ENCODE results near the gene MYADM.
"Not testable (repeated sequence)": the region's sequence is repeated elsewhere in the genome, so short reads cannot be mapped to it uniquely, and the experiment has no call there.

Gene MYADM

DNA sequence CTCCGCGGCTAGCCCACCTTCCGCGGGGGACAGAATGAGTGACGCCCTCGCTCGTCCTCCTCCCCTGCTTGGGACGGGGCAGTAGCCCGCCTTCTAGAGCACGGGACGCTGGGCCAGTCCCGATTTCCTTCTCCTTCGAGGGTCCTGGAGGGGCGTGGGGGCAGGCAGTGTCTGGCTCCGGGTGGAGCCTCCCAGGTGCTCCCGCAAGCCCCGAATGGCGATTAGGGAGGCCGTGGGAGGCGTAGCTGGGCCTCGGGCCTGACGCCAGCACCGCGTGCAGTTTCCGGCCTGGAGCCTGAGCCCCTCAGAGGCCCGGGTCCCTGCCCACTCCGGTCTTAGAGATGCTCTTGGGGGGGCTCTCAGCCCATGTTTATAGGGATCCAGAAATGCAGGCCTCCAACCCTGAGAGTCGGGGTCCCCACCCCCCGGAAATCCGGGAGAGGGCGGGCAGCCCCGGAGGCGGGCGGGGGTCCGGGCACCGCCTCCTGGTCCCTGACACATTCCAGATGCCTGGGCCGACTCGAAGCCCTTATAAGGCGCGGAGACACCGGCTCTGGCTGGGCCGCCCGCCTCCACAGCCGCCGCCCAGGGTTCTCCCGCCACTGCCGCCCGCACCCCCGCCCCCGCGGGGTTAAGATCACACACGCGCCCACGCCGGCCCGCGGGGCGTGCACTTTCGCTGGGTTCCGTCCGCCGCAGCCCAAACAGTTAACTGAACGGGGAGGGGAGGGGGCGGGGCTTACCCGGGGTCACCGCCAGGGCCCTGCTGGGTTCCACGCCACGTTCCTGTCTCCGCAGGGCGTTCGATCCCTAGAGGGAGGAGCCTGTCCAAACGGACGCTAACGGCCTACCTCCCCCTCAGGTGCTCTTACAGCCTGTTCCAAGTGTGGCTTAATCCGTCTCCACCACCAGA lies 1.5 kb downstream of the MYADM start:
- no peak for DNase-seq

DNA sequence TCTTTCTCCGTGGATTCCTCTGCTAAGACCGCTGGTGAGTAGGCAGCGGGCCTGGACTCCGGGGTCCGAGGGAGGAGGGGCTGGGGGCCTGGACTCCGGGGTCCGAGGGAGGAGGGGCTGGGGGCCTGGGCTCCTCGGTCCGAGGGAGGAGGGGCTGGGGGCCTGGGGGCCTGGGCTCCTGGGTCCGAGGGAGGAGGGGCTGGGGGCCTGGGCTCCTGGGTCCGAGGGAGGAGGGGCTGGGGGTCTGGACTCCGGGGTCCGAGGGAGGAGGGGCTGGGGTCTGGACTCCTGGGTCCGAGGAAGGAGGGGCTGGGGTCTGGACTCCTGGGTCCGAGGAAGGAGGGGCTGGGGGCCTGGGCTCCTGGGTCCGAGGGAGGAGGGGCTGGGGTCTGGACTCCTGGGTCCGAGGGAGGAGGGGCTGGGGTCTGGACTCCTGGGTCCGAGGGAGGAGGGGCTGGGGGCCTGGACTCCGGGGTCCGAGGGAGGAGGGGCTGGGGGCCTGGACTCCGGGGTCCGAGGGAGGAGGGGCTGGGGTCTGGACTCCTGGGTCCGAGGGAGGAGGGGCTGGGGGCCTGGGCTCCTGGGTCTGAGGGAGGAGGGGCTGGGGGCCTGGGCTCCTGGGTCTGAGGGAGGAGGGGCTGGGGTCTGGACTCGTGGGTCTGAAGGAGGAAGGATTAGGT lies 2.3 kb downstream of the MYADM start:
- DNase-seq = not testable (repeated sequence)

DNA sequence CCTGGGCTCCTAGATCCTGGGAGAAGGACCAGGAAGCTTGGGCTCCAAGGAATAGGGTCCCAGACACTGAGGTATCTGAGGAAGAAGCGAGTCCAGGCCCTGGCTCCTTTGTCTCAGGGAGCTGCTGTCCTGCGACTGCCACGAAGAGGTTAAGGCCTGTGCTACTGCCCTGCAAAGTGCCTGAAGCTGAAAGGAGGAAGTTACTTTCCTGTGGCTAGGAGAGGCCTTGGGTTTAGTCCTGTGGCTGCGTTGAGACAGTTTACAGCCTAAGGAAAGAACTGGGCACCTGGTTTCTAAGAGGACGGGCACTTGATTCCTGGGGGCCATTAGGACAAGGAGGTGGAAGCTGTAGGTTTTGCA lies 2.8 kb downstream of the MYADM start:
- DNase-seq = no peak

DNA sequence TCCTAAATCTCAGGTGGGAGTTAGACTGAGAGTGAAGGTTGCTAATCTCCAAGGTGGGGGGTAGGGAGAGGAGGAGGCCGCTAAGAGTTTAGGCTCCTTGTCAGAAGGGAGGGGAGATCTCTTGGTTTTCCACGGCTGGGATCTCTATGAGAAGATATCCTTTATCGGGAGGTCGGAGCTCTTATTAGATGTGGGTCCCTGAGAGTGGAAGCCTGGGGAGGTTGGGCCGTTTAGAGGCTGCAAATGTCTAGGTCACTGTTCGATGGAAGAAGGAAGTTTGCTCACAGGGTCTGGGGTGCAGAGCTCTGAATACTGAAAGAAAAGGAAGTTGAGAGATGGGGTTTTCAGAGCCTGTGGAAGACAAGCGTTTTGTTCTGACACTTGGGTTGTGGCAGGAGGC lies 3.8 kb downstream of the MYADM start:
- DNase-seq = no peak

DNA sequence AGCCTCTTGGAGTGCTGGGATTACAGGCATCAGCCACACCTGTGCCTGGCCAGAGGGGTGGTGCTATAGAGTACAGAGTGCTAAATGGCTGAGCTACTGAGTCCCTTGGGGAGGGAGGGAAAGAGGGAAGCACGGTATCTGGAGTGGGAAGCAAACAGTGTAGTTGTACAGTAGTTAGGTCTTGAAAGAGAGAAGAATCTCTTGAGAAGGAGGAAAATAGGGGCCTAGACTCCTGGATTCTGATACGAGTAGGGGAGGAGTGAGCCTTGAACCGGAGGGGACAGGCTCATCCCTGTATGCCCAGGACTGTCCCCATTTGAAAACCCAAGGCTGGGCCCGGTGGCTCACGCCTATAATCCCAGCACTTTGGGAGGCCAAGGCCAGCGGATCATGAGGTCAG lies 5.1 kb downstream of the MYADM start:
- no peak for DNase-seq

DNA sequence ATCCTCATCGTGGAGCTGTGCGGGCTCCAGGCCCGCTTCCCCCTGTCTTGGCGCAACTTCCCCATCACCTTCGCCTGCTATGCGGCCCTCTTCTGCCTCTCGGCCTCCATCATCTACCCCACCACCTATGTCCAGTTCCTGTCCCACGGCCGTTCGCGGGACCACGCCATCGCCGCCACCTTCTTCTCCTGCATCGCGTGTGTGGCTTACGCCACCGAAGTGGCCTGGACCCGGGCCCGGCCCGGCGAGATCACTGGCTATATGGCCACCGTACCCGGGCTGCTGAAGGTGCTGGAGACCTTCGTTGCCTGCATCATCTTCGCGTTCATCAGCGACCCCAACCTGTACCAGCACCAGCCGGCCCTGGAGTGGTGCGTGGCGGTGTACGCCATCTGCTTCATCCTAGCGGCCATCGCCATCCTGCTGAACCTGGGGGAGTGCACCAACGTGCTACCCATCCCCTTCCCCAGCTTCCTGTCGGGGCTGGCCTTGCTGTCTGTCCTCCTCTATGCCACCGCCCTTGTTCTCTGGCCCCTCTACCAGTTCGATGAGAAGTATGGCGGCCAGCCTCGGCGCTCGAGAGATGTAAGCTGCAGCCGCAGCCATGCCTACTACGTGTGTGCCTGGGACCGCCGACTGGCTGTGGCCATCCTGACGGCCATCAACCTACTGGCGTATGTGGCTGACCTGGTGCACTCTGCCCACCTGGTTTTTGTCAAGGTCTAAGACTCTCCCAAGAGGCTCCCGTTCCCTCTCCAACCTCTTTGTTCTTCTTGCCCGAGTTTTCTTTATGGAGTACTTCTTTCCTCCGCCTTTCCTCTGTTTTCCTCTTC lies 6.3 kb downstream of the MYADM start:
- DNase-seq = no peak

DNA sequence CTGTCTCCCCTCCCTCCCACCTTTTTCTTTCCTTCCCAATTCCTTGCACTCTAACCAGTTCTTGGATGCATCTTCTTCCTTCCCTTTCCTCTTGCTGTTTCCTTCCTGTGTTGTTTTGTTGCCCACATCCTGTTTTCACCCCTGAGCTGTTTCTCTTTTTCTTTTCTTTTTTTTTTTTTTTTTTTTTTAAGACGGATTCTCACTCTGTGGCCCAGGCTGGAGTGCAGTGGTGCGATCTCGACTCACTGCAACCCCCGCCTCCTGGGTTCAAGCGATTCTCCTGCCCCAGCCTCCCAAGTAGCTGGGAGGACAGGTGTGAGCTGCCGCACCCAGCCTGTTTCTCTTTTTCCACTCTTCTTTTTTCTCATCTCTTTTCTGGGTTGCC lies 6.9 kb downstream of the MYADM start:
- no peak for DNase-seq

DNA sequence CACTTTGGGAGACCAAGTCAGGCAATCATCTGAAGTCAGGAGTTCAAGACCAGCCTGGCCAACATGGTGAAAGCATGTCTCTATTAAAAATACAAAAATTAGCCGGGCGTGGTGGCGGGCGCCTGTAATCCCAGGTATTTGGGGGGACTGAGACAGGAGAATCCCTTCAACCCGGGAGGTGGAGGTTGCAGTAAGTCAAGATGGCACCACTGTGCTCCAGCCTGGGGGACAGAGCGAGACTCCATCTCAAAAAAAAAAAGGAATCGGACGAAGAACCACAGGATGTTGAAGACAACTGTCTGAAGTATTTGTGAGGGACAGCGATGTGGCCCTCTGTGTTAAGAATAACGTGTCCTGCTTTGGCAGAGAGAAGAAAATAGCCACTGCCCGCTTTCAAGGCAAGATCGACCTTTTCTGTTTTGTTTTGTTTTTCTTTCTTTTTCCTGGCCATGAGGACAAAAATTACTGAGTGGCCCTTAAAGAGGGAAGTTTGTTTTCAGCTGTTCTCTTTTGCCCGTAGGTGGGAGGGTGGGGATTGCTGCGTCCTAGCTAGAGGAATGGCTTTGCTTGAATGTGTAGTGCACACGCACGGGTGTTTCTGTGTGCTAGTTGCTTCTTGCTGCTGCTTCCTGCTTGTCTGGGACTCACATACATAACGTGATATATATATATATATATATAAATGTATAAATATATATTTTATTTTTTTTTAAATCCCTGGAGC lies 8.1 kb downstream of the MYADM start:
- DNase-seq = no peak

DNA sequence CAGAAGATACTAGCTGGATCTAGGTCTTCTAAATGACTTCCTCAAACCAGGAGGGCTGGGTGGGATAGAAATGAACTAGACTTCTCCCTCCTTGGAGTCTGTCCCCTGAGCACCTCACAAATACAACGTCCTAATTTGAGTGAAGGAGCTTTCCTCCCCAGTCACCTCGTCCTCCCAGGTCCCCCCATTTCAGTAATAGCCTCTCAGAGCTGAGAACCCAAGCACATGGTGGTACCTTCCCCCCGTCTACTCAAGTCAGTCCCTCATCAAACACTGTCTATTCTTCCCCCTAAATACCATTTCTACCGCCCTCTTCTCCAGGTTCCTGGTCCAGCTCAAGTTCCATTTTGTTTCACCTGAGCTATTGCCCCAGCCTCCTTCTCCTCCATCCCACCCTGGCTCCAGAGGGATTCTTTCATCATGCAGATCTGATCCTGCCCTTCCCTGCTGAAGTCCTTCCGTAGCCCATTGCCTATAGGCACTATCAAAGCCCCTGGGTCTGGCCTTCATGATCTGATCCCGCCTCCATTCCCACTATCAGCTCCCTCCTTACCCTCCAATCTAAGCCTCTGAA lies 9.1 kb downstream of the MYADM start:
- no peak for DNase-seq

DNA sequence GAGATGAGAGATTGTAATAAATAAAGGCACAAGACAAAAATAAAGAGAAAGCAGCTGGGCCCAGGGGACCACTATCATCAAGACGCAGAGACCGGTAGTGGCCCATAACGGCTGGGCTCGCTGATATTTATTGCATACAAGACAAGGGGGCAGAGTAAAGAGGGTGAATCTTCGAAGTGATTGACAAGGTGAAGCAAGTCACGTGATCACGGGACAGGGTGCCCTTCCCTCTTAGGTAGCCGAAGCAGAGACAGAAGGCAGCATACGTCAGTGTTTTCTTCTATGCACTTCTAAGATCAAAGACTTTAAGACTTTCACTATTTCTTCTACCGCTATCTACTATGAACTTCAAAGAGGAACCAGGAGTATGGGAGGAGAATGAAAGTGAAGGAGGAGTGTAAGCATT lies 9.7 kb downstream of the MYADM start:
- no peak for DNase-seq

DNA sequence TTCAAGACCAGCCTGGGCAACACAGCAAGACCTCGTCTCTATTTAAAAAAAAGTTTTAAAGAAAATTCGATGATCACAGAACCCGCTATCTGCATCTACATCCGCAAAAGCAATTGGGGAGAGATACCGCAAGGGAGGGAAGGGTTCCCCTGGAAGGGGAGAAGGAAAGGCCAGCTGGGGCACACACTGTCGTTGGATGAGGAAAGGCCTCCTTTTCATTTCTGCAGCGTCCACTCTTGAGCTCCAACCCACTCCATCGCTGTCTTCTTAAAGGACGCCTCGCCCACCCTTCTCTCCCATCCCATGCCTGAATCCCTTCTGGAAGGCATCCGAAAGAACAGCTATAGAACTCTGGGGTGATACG lies 11.1 kb downstream of the MYADM start:
- DNase-seq = no peak

DNA sequence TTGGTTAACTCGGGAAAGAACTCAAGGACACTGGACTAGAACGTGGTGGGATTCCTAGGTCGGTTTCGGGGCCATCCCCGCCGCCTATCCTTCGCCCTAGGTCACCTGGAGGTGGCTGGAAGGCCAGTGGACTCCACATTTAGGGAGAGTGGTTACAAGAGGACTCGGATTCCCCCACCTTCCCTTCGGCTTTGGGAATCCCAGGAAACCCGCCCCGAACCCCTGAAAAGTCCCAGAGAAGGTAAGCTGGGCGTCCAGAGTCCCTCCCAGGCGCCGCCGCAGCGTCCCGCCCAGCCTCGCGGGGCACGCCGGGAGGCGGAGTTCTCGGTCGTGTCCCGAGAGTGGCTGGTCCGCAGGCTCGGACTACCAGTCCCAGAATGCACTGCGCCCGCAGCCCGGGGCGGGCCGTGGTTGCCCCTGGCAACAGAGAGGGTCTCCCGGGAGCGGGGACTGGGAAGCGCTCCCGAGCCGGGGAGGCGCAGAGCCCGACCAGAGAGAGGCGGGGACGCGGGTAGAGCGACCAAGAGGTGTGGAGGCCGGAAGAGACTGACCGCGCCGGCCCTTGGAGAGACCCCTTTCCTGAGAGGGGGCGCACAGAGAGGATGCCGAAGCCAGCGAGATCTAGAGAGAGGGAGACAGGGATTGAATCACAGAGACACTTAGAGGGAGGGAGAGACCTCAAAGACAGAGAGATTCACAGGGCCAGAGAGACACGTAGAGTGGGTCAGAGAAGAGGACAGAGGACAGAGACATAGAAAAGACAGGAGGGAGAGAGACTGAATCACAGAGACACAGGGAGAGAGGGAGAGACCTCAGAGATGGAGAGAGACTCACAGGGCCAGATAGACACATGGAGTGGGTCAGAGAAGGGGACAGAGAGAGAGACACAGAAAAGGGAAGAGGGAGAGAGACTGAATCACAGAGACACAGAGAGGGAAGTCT lies 11.7 kb downstream of the MYADM start:
- peak; percentile 91 for DNase-seq

DNA sequence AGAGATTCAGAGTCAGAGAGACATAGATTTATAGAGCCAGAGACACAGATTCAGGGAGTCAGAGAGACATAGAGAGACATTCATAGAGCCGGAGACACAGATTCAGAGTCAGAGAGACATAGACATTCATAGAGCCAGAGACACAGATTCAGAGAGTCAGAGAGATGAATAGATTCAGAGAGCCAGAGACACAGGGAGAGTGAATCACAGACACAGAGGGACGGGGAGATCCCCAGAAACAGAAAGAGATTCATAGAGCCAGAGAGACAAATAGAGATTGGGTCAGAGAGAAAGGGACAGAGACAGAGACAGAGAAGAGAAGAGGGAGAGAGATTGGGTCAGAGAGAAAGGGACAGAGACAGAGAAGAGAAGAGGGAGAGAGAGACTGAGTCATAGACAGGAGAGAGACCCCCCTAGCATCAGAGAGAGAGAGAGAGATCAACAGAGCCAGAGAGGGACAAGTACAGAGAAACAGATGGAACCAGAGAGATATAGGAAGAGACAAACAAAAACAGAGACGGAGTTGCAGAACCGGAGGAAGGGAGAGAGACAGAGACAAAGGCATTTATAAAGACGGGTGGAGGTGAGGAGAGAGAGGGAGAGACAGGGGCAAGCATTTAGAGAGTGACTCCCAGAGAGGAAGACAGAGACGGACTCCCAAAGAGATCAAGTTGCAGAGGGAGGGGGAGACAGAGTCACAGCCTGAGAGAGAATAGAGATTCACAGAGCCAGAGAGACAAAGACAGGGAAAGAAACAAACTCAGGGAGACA lies 13.2 kb downstream of the MYADM start:
- no peak for DNase-seq

DNA sequence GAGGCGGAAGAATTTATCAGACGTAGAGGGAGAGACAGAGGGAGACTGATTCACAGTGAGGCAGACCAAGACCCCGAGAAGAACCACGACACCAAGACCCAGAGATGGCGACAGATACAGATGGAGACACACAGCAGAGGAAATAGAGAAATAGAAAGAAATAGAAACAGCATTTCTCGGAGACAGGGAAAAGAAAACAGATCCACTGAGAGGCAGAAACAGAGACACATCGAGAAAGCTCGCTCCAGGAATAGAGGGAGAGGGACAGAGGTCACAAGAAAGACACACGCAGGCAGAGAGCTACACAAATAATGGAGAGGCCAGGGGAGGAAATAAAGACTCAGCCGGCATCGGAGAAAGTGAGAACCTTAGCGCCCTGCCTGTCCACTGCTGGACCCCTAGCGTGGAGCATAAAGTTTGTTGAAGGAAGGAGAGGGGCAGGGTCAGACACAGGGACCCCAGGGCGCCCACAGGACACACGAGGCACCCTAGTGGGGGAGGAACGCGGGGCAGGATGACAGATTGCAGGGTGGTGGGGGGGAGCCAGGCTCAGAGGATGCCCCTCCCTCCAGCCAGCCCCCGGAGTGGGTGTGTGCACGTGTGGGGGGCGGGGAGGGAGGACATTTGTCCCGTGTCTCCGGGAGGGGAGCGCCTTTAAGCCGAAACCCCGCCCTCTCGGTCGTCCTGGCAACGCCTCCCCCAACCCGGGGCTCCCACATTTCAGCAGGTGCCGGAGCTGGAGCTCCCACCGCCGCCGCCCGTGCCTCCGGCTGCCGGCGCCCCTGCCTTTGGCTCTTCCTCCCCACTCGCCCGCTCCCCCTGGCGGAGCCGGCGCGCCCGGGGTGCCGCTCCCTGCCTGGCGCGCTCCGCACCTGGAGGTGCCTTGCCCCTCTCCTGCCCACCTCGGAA lies 14.1 kb downstream of the MYADM start, which contains the start of gene PRKCG:
Gene PRKCG (plus strand): TSS at position 716 of the 909 bp plus-strand sequence. CDS start 298 bp downstream, outside the sequence.
- DNase-seq = no peak

DNA sequence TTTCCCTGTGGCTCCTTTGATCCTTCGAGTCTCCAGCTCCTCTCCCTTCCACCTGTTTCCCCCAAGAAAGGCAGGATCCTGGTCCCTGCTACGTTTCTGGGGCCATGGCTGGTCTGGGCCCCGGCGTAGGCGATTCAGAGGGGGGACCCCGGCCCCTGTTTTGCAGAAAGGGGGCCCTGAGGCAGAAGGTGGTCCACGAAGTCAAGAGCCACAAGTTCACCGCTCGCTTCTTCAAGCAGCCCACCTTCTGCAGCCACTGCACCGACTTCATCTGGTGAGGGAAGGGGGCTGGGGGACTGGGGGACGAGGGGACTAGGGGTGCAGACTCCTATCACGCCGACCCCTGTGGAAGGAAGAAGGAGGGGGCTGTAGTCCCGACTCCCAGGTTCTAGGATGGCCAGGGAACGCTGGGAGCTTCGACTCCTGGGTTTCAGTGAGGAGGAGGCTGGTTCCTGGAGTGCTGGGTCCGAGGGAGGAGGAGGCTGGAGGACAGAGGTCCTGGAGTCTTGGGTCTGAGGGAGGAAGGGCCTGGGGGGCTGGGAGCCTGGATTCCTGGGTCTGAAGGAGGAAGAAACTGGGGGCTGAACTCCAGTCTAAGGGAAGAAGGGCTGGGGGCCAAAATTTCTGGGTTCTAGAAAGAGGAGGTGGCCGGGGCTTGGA lies 14.8 kb downstream of the MYADM start:
- no peak for DNase-seq

DNA sequence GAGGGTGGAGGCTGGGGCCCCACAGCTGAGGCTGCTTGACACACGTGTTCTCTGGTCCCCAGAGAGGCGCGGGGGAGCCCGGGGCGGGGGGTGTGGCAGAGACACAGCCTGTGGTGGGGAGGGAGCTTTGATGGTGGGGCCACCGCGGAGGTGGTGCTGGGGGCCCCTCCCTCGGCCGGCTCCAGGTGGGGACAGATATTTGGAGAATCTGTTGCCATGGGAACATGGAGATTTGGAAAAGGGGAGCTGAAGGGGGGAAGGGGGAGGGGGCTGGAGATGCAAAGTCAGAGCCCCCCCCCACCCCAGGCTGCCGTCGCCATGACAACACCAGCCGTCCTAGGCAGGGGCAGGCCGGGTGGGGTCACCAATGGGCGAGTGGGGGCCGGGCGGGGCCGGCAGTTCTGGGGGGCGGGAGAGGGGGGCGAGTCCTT lies 15.6 kb downstream of the MYADM start:
- no peak for DNase-seq

DNA sequence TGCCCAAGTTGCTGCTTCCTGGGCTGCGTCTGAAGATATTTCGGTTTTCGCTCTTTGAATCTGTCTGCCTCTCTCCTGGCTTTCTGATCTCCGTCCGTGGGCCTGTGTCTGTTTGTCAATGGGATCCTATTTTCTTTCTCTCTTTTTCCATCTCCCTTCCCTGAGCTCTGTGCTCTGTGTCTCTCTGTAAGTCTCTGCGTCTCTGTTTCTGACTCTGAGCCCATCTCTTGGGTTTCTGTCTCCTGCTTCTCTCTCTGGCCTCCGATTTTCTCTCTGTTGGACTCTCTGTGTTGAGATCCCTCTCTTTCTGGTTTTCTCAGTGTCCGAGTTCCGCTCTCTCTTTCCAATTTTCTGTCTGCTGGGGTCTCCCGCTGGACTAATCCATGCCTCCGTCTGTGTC lies 16.1 kb downstream of the MYADM start:
- DNase-seq = no peak

DNA sequence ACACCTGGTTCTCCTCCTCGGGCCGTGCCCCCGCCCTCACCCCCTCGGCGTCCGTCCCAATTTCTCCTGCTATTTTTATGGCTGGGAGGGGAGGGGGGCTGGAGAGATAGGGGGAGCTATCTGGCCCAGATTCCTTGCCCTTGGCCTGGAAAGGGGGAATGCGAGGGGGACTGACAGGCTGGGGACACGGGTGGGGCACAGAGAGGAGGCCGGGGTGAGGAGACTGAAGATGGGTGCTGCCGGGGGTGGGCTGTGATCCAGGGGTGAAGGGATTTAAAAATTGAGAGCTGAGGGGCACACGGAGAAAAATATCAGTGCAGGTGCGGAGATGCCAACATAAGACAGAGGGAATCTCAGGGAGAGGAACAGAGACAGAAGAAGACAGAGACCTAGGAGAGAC lies 16.6 kb downstream of the MYADM start:
- no peak for DNase-seq

DNA sequence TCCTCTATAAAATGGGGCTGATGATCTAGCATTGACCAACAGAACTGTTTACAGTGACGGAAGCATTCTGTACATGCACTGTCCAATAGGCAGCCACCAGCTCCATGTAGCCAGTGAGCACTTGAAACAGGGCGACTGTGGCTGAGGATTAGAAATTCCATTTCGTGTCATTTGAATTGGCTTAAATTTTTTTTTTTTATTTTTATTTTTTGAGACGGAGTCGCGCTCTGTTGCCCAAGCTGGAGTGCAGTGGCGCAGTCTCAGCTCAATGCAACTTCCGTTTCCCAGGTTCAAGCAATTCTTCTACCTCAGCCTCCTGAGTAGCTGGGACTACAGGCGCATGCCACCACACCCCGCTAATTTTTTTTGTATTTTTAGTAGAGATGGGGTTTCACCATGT lies 17.4 kb downstream of the MYADM start:
- DNase-seq = no peak
